ENCODE results near the gene PDCD4. TPM values are rescaled to one million over a fixed set of nuclear protein-coding genes. Genes with fewer than 3 reads are reported as not detected.
A peak's percentile ranks its signal among the peaks of the same experiment; 100 is the strongest.

Gene PDCD4
- 52.9 and 302 TPM in 2 replicates for total RNA-seq (ENCODE audit: low replicate concordance)

GRCh38 chr10:110871298-110872084 lies at the start of gene PDCD4:
Gene PDCD4 (plus strand): TSS chr10:110871928. CDS start chr10:110876028, 4,100 bp downstream.
- no peak for TF ChIP-seq CTCF (IDR thresholded peaks at IDR 0.05; ENCODE audit: insufficient read depth, low read length)
- peak; percentile 97 for DNase-seq (ENCODE audit: low read depth)
- peak within 1 kb of the TSS; percentile 76 for H3K4me3 ChIP-seq (ENCODE audit: low read depth, low read length)

DNA sequence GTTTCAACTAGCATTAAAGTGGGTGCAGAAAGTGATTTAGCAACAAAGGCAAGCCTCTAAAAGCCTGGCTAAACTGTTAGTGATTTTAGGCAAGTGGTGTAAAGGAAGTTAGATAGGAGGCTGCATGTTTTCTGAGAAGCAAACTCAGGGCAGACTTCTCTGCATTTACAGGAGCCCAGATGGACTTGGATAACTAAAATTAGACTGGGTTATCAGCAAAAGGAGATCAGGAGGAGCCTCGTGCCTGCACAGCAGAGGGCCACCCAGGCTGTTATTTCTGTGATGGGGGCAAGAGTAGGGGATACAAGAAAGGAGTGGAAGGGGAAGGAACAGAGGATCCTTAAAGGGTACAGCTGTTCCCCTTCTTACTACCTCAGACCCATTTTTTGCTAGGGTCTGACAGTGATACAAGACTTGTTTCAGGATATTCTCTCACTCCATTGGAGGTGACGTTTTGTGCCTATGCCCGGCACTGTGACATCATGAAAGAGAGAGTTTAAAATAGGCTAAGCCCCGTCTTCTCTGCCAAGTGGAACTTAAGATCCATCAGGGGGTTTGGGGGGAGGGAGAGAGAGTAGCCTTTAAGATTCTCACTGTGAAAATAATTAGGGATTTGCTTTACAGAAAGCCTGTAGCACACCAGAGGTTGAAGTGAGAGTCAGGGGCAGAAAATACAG lies 49.6 kb upstream of the PDCD4 start:
- TF ChIP-seq CTCF (IDR thresholded peaks at IDR 0.05; ENCODE audit: insufficient read depth, low read length), result no peak
- H3K4me3 ChIP-seq (ENCODE audit: low read depth, low read length), result no peak overlapping the region
- no peak for DNase-seq (ENCODE audit: low read depth)

DNA sequence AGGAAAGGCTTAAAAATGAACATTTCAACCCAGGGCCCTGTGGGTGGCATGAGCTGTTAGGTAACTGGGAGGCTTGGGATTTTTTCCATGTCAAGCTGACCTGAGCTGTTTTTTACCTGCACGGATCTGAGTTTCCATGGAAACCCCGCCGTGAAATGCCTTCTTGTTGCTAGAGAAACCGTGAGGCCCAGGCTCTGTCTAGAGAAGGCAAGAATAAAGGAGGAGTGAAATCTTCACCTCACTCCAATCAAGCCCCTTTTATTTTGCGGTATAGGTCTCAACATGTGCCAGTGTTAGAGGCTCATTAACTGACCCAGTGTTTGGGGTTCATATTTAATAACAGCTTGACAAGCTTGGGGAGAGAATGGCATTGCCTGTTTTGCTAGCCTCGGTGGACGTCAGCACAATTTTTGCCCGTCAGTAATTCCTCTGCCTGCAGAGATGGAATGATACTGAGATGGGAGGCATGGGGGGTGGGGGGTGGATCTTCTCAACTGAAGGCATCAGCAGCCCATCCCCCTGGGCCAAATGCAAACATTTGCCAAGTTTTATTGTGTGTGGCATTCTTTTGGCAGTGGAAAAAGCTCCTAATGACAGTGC lies 48.9 kb upstream of the PDCD4 start:
- no peak overlapping the region for H3K4me3 ChIP-seq (ENCODE audit: low read depth, low read length)
- TF ChIP-seq CTCF (IDR thresholded peaks at IDR 0.05; ENCODE audit: insufficient read depth, low read length), result no peak
- DNase-seq (ENCODE audit: low read depth), result no peak

GRCh38 chr10:110824152-110824441 lies 47.6 kb upstream of the PDCD4 start:
- H3K4me3 ChIP-seq (ENCODE audit: low read depth, low read length), result no peak overlapping the region
- no peak for DNase-seq (ENCODE audit: low read depth)
- TF ChIP-seq CTCF (IDR thresholded peaks at IDR 0.05; ENCODE audit: insufficient read depth, low read length), result no peak

DNA sequence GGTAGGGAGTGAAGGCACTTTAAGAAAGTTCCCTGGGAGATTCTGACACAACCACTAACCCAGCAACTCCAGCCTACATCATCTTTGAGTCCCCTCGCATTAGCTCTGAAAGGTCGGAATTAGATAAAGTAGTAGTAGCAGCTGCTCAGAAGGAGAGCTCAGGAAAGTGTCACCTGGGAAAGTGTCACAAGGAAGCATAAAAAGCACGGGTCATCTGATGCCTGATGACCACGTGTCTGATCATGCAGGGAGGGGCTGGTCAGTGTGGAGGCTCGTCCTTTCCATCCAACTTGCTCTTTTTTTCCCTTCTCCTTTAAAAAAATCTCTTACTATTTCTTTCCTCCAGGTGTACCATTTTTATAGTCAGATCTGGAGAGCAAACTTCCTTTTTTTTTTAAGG lies 47.1 kb upstream of the PDCD4 start:
- DNase-seq (ENCODE audit: low read depth), result no peak
- H3K4me3 ChIP-seq (ENCODE audit: low read depth, low read length), result no peak overlapping the region
- TF ChIP-seq CTCF (IDR thresholded peaks at IDR 0.05; ENCODE audit: insufficient read depth, low read length), result no peak

GRCh38 chr10:110825508-110825907 lies 46.2 kb upstream of the PDCD4 start:
- no peak for DNase-seq (ENCODE audit: low read depth)
- no peak for TF ChIP-seq CTCF (IDR thresholded peaks at IDR 0.05; ENCODE audit: insufficient read depth, low read length)
- no peak overlapping the region for H3K4me3 ChIP-seq (ENCODE audit: low read depth, low read length)

Data from fibroblast of the aortic adventitia (primary cell).